OCI-M2 (cell line): Measurements from ENCODE around the gene BCAS3.
"Not testable (repeated sequence)": the region's sequence is repeated elsewhere in the genome, so short reads cannot be mapped to it uniquely, and the experiment has no call there.

Experiments
- DNase-seq: peaks from one replicate; lab custom pipeline; 2025; ENCODE audit not compliant: unreplicated experiment; lab: John Stamatoyannopoulos, UW

The BCAS3 gene

GRCh38 chr17:60677308-60678117 is at the start of gene BCAS3:
TSS of gene BCAS3 (plus strand) at chr17:60677851.
- DNase-seq, result peak; percentile 93

DNA sequence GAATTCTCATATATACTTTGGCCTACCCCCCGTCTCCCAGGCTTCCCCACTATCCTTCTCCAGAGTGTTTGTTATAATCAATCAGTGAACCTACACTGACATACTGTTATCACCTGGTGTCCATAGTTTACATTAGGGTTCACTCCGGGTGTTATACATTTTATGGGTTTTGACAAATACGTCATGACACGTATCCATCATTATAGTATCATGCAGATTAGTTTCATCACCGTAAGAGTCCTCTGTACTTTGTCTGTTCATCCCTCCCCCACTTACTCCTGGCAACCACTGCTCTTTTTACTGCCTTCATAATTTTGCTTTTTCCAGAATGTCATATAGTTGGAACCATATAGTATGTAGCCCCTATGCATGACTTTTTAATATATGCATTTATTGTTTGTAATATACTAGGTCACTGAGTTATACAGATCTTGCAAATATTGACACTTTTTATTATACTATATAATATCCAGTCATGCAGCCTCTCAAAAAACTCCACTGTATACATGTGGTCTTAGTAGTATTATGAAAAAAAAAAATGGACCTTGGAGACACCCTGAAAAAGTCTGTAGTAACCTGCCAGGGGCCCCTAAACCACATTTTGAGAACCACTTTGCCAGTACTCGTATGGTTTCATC is 49.3 kb upstream of the BCAS3 start:
- no peak for DNase-seq

GRCh38 chr17:60629120-60629519 is 48.5 kb upstream of the BCAS3 start:
- no peak for DNase-seq

GRCh38 chr17:60630352-60630751 is 47.3 kb upstream of the BCAS3 start:
- DNase-seq, result no peak

- DNase-seq, result no peak
These were observed 46.5 kb upstream of the BCAS3 start for GRCh38 chr17:60631119-60631518.

GRCh38 chr17:60637683-60638082 is 40.0 kb upstream of the BCAS3 start:
- DNase-seq, result no peak

DNA sequence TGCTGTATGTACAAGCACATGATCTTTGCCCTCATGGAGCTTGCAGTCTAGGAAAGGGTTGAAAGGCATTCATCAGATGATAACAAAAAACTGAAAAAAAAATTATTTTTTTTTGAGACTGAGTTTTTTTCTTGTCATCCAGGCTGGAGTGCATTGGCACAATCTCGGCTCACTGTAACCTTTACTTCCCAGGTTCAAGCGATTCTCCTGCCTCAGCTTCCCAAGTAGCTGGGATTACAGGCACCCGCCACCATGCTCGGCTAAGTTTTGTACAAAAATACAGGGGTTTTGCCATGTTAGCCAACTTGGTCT is 38.7 kb upstream of the BCAS3 start:
- DNase-seq, result no peak

GRCh38 chr17:60640503-60640902 is 37.1 kb upstream of the BCAS3 start:
- DNase-seq, result no peak

GRCh38 chr17:60641126-60641525 is 36.5 kb upstream of the BCAS3 start:
- no peak for DNase-seq

DNA sequence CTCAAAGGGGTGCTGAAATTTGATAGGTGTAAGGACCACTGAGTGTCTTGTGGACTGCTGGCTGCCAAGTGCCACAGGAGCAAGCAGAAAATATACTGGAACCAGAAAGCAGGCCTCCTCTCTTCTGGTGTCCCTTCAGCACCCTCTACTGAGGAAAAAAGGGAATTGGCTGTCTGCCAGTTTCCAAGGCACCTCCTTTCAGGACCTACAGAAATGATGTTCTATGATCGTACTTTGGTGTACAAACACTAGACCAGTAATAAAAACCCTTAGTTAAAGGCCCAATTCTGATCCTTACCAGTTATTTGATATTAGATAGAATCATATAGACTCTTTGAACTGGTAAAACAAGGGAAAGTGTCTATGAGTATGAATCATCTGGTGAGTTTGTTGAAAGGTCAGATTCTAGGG is 35.8 kb upstream of the BCAS3 start:
- DNase-seq, result no peak

DNA sequence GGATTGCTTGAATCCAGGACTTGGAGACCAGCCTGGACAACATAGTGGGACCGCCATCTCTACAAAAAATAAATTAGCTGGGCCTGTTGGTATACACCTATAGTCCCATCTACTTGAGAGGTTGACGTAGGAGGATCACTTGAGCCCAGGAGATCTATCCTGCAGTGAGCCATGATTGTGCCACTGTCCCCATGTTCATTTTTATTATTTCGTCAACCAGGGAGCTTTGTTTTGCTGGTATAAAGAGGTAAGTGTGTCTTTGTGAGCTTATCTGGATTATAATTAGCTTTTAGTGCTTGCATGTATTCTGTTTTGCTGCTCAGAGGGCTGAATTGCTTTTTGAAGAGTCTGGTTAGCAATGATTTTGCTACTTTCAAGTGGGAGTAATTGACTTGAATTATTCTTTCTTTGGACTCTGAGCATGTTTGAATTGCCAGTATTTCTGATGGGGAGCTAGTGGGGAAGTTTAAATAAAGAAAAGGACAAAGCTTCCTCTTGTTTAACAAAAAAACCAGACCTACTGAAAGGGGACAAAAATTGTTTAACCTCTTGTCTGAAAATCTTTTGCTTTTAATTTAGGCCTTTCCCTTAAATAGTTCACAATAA is 31.6 kb upstream of the BCAS3 start:
- no peak for DNase-seq

- DNase-seq, result no peak
These were observed 30.9 kb upstream of the BCAS3 start for GRCh38 chr17:60646701-60647100.

- DNase-seq, result no peak
These were observed 29.9 kb upstream of the BCAS3 start for GRCh38 chr17:60647705-60648104.

- DNase-seq, result no peak
These were observed 25.0 kb upstream of the BCAS3 start for GRCh38 chr17:60652454-60653247.

DNA sequence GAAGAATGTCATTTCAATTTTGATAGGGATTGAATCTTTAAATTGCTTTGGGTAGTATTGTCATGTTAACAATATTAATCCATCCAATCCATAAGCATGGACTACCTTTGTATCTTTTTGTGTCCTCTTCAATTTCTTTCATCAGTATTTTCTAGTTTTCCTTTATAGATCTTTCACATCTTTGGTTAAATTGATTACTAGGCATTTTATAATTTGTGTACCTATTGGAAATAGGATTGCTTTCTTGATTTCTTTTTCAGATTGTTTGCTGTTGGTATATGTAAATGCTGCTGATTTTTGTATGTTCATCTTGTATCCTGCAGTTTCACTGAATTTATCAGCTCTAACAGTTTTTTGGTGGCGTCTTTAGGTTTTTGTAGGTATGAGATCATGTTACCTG is 24.1 kb upstream of the BCAS3 start:
- no peak for DNase-seq

DNA sequence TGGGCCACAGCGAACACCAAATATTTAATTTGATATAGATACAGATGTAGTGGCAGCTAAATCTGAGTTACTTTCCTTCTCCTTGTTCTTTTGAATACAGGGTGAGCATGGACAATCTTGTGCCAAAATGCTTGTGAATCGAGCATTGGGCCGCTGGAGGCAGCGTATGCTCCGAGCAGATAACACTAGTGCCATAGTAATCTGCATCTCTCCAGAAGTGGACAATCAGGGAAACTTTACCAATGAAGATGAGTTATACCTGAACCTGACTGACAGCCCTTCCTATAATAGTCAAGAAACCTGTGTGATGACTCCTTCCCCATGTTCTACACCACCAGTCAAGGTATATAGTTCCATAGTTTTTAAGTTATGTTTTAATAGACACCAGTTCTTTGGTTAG is 21.2 kb upstream of the BCAS3 start:
- no peak for DNase-seq

- DNase-seq, result no peak
These were observed 18.5 kb upstream of the BCAS3 start for GRCh38 chr17:60659156-60659555.

DNA sequence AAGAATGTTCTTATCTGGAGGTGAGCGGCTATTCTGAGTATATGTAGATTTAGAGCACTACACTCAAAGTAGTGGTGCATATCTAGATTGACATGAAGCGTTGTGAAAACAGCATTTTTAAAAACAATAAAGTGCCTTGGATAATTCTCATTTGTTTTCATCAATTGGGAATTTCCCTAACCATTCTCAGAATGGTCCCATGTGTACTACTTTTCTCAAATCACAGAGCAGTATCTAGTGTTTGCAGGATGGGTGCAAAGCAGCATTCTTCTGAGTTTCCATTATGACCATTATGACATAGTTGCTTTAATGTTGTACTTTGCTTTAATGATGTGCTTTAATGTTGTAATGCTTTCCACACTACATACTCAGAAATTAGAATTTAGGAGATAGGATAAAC is 16.2 kb upstream of the BCAS3 start:
- DNase-seq, result no peak

GRCh38 chr17:60664022-60664421 is 13.6 kb upstream of the BCAS3 start:
- no peak for DNase-seq

DNA sequence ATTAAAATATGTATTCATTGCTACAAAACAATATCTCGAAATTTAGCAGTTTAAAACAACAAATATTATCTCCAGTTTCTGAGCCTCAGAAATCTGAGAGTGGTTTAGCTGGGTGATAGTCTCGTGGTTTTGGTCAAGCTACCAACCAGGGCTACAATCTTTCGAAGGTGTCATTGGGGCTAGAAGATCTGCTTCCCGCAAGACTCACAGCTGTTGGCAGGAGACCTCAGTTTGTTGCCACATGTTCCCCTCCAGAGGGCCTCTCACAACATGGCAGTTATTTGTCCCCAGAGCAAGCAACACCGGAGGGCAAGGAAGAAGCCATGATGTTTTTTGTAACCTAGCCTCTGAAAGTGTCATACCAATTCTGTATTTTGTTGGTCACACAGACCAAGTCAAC is 12.0 kb upstream of the BCAS3 start:
- no peak for DNase-seq

DNA sequence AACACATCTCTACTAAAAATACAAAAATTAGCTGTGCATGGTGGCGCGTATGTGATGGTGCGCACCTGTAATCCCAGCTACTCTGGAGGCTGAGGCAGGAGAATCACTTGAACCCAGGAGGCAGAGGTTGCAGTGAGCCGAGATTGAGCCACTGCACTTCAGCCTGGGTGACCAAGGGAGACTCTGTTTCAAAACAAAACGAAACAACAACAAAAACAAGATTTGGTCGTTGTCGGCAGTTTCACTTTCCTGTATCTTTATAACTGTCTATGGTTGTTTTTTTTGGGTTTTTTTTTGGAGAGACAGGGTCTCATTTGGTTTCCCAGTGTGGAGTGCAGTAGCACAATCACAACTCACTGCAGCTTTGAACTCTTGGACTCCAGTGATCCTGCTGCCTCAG is 8.9 kb upstream of the BCAS3 start:
- not testable (repeated sequence) for DNase-seq

GRCh38 chr17:60671482-60671881 is 6.2 kb upstream of the BCAS3 start:
- no peak for DNase-seq
